GM21381 (cell line): ENCODE measurements around the gene STEAP1B.
"Not testable (repeated sequence)": the region's sequence is repeated elsewhere in the genome, so short reads cannot be mapped to it uniquely, and the experiment has no call there.

ENCODE experiments used
- ATAC-seq: cut with Tn5 transposase; IDR thresholded peaks from one replicate; pipeline ENCODE4 v1.9.1; 2021; ENCODE audit warnings: mild to moderate bottlenecking, moderate library complexity; ENCODE audit not compliant: unreplicated experiment

The STEAP1B gene

DNA sequence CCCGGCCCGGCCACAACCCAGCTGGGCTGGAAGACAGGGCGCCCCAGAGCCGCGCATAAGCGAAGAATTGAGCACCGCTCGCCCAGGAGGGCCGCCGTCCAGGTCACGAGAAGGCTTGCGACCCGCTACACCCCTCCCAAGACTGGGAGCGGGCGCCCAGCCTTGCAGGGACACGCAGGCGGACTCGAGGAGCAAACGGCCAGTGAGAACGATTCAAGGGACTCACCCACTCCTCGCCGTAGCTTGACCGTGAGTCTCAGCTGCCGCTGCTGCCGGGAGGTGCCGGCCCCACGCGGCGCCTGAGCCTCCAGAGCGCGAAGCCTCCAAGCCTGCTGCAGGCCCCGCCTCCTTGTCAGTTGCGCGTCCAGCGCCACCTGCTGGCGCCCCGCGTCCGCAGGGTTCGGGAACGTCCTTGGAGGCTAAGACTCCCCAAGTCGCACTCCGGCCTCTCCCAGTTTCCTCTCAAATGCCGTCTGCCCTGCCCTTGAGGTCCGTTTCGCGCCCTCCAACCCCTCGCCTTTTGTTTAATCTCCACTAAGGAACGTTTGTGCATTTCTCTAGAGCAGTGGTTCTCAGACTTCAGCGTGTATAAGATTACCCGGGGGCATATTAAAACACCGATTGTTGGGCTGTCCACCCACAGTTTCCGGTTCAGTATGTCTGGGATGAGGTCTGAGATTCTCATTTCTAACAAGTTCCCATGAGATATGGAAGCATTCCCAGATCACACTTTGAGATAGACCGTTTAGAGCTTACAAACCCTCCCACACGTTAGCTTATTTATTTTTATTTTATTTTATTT, at the start of gene STEAP1B:
Gene STEAP1B (minus strand): TSS at position 301 of the 802 bp plus-strand sequence. CDS start 5,333 bp downstream, outside the sequence.
- peak; percentile 96 for ATAC-seq

DNA sequence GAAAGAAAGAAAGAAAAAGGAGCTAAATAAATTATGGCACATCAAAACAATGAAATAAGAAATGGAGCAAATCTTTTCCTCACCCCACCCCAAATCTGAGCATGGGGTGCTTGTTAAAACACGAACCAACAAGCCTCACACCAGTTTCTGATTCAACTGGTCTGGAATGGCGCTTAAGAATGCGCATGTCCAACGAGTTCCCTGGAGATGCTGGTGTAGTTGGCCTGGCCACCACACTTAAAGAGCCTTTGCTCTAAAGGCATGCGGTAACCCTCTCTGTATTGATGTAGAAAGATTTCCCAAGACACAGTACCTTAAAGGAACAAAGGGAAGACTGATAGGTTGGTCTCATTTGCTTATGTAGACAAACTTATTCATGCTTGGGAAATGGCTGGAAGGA, 49.1 kb upstream of the STEAP1B start:
- ATAC-seq: no peak

DNA sequence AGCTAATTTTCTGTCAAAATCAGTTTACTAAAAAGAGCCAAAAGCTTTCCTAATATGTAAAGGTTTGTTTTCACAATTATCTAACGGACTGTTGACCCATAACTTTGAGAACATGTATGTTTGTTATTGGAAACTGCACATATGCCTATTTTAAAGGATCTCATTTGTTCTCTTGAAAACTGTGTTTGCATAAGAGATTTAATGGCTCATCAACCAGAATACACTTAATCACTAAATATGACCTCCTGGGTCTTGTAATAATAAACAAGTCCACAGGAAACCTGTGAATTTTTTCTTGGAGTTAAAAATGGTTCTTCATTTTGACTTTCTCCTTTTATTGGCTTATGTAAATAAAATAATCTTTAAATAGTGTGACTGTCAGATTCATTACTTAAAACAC, 48.3 kb upstream of the STEAP1B start:
- no peak for ATAC-seq

DNA sequence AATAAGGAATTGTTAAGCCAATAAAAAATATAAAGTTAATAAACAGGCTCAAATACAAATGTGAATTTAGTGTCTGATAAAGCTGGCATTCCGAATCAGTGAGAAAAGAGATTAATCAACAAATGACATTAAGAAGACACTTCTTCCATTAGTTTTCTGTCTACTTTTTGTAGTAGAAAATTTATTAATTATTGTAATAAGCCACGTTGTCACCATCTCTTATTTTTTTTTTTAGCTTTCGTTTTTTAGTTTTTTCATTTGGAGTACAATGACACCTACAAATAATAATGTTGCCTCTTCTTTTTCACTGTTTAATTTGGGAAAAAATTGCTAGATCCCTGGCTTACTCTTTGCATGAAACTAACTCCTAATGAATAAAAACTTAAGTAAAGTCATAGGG, 46.8 kb upstream of the STEAP1B start:
- no peak for ATAC-seq

DNA sequence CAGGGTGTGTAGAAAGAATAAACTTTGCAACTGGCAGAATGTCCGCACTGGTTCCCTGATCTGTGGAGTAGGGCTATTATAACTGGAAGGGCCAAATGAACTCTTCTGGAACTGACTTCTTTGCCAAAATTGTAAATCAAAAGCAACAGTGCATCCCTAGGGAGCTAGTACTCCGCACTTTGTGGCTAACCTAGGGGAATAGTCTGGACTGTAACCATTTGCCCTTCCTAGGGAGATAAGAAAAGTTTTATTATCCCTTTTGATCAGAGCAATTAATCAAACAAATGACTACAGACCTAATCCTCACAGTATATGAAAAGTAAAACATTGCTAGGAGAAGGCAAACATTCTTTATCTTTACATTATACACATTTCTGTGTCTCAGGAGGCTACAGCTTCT, 45.5 kb upstream of the STEAP1B start:
- ATAC-seq: no peak

DNA sequence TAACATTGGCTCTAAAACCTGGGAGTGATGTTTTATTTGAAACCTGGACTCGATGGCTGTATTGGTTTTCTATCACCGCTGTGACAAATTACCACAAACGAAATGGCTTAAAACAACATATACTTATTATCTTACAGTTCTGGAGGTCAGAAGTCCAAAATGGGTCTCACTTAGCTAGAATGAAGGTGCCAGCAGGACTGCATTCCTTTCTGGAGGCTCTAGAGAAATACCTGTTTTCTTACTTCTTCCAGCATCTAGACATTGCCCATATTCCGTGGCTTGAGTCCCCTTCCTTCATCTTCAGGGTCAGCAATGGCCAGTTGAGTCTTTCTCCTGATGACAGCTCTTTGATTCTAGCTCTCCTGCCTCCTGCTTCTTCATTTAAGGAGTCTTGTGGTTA, 44.3 kb upstream of the STEAP1B start:
- no peak for ATAC-seq

DNA sequence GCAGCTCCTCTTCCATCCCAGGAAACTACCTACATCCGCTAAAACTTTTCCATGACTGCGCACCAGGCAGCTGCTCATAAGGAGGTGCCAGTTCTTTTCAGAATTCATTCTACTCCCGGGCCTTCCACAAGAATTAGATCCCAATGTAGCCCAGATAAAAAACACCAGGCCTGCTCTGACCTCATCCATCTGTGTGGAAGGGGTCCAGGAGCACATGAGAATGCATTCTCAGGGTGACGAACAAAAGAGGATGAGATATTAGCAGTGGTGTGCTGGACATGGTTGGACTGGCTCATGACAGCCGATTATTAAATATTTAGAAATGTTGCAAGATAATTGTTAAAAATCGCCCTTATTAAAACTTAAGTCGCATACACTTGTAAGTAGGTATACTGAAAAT, 43.2 kb upstream of the STEAP1B start:
- no peak for ATAC-seq

DNA sequence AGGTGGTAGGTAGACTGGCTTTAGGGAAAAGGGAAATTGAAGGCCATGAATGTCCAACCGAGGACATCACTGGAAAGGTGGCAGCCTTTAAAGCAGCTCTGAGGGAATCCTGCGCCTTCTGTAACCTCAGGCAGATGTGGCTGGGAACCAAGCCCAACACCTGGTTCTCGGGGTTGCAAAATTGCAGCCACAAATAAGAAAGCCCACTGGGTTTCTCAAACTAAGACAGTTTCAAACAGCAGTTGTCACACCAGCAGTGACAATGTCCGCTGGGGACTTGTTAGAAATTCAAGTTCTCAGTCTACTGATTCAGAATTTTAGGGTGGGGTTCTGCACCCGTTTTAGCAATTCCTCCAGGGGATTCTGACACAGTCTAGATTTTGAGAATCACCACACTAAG, 42.7 kb upstream of the STEAP1B start:
- ATAC-seq: no peak

DNA sequence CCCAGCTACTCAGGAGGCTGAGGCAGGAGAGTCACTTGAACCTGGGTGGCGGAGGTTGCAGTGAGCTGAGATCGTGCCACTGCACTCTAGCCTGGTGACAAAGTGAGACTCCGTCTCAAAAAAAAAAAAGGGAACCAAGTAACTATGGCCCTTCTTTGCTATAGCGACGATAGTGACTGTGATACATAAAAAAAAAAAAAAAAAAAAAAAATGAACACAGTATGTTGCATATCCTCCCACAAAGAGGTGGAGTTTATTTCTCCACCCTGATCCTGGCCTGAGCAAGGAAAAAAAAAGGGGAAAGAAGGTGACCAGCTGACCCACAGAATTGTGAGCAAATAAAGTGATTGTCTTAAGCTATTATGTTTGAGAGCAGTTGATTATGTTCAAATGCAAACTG, 42.3 kb upstream of the STEAP1B start:
- ATAC-seq: no peak

DNA sequence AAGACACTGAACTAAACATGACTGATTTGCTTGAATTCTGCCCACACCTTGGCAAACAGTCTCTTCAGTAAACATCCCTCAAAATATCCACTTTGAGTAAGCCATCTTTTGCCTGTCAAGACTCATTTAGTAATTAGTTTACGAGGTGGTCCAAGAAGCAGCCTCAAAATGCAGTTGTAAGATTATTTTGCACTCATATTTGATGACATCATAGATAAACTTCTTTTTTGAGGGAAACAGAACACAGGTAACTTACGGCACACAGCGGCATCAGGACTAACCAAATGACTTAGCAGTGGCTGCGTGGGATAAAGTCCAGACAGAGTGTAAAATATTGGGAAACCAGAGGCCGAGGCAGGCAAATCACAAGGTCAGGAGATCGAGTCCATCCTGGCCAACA, 41.8 kb upstream of the STEAP1B start:
- ATAC-seq: no peak

DNA sequence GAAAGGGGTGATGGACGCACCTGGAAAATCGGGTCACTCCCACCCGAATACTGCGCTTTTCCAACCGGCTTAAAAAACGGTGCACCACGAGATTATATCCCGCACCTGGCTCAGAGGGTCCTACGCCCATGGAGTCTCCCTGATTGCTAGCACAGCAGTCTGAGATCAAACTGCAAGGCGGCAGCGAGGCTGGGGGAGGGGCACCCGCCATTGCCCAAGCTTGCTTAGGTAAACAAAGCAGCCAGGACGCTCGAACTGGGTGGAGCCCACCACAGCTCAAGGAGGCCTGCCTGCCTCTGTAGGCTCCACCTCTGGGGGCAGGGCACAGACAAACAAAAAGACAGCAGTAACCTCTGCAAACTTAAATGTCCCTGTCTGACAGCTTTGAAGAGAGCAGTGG, 28.5 kb upstream of the STEAP1B start:
- not testable (repeated sequence) for ATAC-seq

DNA sequence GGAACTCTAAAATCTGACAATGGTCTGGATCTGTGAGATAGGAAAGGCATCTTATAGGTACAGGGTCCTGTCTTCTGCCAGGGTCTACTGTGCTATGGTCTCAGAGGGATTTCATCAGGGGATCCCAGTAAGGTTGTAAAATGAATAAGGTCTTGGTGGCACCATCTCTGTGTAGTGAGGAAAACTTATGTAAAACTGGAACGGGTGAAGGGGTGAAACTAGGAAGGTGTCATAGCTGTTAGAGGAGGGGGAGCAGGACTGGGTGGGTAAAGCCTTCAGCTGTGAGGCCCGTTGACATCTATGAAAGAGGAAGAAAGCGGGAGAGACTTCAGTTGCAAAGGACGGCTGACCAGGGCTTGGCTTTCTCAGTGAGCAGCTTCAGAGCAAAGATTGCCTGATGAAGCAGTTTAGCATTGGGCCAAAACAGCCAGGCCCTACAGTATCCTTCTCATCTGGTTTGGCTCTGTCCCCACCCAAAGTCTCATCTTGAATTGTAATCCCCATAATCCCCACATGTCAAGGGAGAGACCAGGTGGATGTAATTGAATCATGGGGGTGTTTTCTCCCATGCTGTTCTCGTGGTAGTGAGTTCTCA, 24.5 kb upstream of the STEAP1B start:
- ATAC-seq: not testable (repeated sequence)

DNA sequence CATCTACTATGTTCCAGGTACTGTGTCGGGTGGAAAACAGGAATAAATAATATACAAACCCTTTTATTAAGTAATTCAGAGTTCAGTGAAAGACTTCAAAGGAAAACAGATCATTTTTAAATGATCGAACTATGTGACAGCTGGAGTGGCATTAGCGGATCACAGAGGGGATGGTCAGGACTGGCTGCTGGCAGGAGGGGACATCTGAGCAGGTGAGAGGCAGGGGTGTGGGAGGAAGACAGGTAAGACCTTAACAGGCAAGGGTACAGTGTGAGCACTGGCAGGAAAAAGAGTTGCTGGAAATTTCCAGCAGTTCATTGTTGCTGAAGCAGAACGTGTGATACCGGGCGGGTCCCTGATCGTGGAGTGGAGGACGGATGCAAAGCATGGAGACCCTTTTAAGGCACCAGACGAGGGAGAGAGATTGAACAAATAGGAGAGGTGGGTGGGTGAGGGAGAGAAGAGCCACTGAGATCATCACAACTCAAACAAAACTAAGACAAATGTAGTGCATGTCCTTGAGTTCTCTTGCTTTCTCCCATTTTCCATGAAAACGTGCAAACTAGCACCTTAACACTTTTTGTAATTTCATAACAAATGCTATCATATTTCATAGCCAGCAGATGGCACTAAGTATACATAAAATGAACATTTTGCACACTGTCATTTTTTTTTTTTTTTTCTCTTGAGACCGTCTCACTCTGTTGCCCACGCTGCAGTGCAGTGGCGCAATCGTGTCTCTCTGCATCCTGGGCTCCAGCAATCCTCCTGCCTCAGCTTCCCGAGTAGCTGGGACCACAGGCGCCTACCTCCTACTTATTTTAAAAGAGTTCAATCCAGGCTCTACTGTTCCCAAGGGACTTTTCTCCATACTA, 23.7 kb upstream of the STEAP1B start:
- ATAC-seq: not testable (repeated sequence)

DNA sequence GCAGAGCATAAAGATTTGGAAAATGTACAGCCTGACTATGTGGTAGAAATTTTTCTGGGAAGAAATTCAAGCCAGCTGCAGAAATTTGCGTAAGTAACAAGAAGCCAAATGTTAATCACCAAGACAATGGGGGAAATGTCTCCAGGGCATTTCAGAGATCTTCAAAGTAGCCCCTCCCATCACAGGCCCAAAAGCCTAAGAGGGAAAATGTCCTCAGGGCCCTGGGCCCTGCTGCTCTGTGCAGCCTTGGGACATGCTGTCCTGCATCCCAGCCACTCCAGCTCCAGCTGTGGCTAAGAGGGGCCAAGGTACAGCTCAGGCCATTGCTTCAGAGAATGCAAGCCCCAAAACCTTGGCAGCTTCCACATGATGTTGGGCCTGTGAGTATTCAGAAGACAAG, 19.6 kb upstream of the STEAP1B start:
- not testable (repeated sequence) for ATAC-seq

DNA sequence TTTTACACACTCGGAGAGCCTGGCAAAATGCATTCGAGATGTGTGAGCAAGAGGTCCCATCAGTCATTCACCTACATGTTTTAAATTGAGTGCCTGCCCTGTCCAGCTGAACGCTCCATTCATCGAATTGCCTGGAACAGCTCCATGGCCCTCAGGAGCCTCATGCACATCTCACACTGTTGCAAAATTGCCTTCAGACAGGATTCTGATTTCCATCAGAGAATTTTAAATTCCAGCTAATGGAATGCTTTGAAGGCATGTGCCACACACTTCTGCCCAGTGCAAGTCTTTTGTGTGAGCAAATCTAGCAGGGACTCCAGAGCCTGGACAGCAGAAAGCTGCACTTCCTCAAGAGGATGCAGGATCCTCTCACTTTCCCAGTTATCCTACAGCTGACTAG, 17.0 kb upstream of the STEAP1B start:
- not testable (repeated sequence) for ATAC-seq

DNA sequence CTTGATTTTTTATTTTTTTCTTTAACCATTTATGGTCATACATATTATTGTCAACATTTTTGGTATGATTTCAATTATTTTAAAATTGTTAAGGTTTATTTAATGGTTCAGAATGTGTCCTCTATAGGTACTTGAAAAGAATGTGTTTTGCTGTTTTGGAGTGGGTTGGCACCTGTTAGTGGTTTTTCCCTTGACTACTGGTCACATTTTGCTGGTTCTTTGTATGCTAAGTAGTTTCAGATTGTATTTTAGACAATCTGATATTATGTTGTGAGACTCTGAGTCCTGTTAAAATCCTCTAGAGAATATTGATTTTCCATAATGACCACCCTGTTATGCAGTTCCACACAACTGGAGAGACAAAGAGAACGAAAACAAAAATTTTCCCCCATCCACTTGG, 15.0 kb upstream of the STEAP1B start:
- ATAC-seq: not testable (repeated sequence)

DNA sequence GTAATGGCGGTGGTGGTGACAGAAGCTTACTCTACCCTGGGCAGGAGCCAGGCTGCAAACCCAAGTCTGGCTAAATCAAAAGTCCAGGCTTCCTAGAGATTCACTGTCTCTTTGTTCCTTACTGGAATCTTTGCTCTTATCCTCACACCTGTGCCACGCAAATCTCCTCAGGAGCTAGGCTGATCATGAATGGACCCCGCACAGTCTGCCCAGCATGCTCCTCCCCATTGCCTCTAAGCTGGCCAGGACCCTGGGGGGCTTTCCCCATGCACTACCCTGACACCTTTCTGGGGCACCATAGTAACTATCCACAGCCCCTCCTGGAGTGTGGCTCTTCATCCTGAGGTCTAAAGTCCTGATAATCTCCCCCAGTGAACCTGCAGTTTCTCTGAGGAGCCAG, 7.3 kb upstream of the STEAP1B start:
- ATAC-seq: not testable (repeated sequence)

DNA sequence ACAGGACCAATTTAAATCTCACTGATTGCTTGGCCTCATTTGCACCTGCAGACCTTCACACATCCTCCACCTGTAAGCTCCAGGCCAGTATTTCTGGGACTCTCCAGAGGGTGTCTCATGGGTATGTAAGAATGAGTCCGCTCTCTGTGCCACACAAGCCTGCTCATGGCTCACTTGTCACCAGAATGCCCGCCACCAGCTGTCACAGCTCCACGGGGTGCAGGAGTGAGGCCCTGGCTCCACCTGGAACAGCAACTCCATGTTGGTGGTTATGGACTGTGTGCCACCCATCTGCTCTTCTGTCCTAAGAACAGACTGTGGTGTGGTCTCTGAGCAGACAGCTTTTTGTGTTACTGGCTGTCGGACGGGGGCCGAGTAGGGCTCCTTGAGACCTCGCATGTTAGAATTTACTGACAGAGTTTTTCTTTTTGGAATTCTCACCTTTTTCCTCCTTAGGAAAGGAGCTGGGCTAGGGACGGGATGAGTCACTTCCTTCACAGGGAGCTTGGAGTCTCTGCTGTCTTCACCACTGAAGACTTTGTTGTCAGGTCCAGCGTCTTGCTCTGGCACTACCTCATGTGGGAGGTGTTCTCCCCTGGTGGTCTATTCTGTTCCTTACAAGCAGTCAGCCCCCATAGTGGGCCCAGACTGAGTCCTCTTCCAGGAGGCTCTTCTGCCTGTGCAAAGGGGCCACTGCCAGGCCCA, 6.5 kb upstream of the STEAP1B start:
- ATAC-seq: not testable (repeated sequence)

DNA sequence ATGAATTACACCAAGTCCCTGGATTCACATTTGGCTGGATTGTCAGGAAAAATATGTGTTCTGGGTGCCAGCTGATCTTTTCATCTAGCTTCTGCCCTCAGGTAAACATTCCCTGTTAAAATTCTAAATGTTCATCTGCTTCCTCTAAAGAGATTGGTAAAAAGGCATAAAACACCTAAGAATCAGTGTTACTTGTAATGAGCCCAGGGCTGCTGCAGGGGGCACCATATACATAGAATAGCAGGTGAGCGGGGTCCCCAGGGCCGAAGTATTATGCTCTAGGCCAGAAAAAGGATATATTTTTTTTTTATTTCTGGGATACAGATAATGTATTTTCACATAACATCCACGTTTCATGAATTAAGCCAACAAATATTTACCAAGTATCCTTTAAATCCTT, 4.5 kb upstream of the STEAP1B start:
- not testable (repeated sequence) for ATAC-seq

DNA sequence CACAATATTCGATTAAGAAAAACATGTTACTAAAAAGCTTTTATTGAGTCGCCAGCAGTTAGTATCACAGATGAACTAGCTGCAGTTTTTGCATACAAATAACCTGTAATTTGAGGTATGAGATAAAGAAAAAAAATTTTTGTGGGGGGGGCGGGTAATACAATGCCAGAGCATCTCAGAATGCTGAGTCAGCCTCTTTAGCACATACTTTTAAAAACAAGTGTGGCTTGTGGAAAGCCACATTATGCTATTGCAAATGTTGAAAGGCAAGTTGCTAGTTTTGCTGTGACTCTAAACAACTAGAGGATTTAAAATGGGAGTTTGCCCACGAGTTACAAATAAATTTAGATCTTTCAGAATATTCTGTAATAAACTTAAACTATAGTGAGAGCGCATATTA, 2.1 kb upstream of the STEAP1B start:
- not testable (repeated sequence) for ATAC-seq

DNA sequence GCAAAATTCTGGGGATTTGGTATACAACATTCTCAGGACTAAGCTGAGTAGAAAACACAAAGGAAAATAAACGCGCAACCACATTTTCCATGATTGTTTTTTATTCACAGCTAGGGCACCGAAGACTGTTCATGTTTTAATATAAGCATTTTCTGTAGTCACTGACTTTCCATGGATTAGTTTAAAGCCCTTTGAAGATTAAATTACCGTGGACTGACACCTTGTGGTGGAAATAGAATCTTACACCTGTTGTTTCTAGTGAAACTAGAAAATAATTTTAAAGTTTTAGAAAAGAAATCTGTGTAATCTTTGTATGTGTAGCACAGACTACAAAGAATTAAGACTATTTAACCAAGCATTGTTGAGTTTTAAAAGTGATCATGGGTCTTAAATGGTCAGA, 1.3 kb upstream of the STEAP1B start:
- ATAC-seq: not testable (repeated sequence)
